GM12891 (cell line): ENCODE results near the gene CORO2B.

Source experiments
- DNase-seq: peaks from one replicate; pipeline ENCODE4 v3.0.0; 2011; ENCODE audit warnings: low spot score; ENCODE audit not compliant: insufficient read length
- FAIRE-seq: peaks from 2 replicates; lab custom pipeline; 2011; peaks lifted over from hg19 to GRCh38; lab: Jason Lieb, UNC
- PAX5 ChIP-seq: IDR thresholded peaks from 2 replicates; pipeline ENCODE4 v1.6.1; 2011; ENCODE audit warnings: low read length, moderate library complexity, mild to moderate bottlenecking; ENCODE audit not compliant: insufficient read depth, severe bottlenecking
- POLR2A ChIP-seq: IDR thresholded peaks from 2 replicates; pipeline ENCODE4 v1.6.1; 2011; ENCODE audit warnings: low read depth, low read length, control low read depth
- POLR2AphosphoS5 ChIP-seq: IDR thresholded peaks from 2 replicates; pipeline ENCODE4 v1.6.1; 2011; ENCODE audit warnings: low read depth, low read length, control low read depth
- POU2F2 ChIP-seq: IDR thresholded peaks from 2 replicates; pipeline ENCODE4 v1.6.1; 2011; ENCODE audit warnings: low read depth, mild to moderate bottlenecking, control low read depth, low read length, moderate library complexity
- SPI1 ChIP-seq: IDR thresholded peaks from 2 replicates; pipeline ENCODE4 v1.6.1; 2011; ENCODE audit warnings: low read depth, low read length, control low read depth
- TAF1 ChIP-seq: IDR thresholded peaks from 2 replicates; pipeline ENCODE4 v1.6.1; 2011; ENCODE audit warnings: low read depth, low read length, control low read depth

Gene CORO2B

DNA sequence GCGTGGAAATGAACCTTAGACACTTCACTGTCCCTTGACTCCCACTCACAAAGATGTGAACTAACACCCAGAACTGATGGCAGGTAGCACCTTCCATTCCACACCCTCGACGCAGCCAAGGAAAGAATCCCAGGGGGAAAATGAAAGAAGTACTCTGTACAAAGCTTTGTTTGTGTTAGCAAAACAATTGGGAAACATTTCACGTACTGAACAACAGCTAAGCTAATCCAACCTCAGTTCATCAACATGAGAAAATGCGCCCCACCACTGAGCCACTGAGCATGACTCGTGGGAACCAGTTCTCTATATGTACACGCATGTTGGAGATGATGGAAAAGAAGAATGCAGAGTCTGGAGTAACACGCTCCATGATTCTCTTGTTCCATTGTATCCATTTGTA lies 32.0 kb downstream of the CORO2B start:
- TF ChIP-seq TAF1 (no peak), PAX5 (no peak), POLR2AphosphoS5 (no peak), SPI1 (no peak), POU2F2 (no peak), POLR2A (no peak)
- no peak for DNase-seq
- no peak for FAIRE-seq

DNA sequence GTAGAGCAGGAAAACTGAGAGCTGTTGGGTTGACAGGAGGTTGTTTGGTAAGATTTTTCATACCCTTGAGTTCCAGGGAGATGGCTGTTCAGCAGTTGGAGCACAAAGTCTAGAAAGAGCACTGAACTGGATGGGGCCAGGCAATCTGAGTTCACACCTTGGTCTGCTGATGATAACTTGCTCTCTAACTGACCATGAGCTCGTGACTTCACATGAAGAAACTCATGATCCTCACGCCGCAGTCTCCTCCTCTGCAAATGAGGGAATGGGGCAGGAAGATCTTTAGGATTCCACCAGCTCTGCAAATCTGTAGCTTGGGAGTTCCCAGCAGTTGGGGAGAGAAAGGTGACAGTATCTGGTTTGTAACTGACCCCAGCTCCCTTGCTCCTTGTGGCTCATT lies 33.7 kb downstream of the CORO2B start:
- no peak for DNase-seq
- FAIRE-seq, result no peak
- no peak for TF ChIP-seq POU2F2
- TF ChIP-seq POLR2AphosphoS5, result no peak
- no peak for TF ChIP-seq TAF1
- no peak for TF ChIP-seq POLR2A
- no peak for TF ChIP-seq PAX5

DNA sequence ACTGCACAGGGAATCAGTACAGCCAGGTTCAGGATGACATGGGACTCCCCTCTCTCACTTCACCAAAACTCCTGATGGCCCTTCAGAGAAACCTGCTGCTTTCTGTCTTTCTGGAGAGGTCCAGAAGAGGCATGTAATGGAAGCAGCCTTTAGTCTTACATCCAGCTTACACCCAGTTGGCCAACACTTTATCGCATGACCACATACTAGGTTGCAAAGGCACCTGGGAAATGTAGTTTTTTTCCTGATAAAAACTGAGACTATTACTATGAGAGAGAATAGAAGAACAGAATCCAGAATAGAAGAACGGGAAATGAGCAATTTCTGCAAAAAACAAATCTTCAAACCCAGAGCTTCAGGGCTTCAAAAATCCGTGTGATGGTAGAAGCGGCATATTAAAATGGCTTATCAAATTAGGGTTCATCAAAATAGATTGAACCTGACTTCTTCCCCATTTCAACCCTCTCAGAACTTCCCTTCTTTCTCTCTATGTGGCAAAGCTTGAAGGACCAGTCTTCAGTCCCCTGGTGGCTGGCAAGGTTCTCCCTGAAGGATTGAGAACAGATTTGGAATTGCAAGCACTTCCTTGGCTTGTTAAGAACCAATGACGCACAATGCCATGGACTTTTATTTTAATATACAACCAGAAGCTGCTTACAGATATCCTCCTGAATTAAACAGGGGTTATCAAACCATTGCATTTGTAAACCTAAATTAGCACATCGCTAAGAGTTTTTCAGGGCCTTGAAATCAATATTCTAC lies 34.4 kb downstream of the CORO2B start:
- TF ChIP-seq SPI1, result no peak
- TF ChIP-seq POLR2AphosphoS5, result no peak
- no peak for TF ChIP-seq TAF1
- no peak for TF ChIP-seq PAX5
- no peak for TF ChIP-seq POU2F2
- TF ChIP-seq POLR2A, result no peak
- no peak for DNase-seq
- no peak for FAIRE-seq

DNA sequence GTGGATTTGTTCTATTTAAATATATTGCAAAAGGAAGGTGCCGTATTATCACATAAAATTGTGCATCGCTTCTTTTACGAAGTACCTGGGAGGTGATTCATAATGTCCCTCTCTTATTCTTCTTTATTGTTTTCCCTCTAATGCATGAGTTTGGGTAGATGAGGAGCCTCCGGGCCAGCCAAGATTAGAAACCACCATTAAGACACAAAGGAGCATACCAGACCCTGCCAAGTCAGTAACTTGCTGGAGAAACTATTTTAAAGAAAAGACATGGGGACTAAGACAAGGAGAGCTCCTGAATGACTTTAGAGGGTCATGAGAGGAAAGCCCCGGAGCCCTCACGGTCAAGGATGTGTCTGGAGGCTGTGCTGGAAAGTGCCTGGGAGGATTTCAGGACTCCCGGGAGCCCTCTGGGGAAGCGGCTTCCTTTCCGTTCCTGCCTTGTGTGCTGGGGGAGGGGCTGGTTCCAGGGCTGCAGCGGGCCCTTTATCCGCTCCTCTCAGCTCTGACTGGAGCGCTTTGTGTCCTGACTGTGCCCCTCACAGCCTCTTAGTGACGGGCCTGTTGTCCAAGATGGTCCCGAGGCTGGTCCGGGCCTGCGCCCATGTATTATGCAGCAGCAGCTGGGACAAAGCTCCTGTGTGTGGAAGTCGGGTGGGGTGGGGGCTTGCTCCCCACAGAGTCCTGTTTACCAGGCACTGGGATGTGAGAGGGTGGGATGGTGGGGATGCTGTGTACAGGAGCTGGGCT lies 35.7 kb downstream of the CORO2B start:
- DNase-seq (no peak), FAIRE-seq (no peak)
- TF ChIP-seq SPI1 (no peak), POLR2AphosphoS5 (no peak), PAX5 (no peak), TAF1 (no peak), POU2F2 (no peak)

DNA sequence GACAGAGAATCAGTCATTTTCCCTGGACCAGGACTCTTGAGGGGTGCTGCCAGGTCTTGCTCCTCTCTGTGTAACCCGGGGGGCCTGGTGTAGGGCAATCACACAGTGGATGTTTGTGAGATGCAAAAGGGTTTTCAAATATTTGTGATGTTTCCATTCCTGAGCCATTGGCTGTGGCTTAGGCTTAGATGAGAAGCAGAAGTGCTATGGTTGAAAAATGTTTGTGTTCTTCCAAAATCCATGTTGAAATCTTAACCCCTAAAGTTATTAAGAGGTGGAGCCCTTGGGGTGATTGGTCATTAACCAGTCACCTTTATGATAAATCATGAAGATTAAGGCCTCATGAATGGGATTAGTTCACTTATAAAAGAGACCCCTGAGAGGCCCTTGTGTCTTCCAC lies 36.5 kb downstream of the CORO2B start:
- no peak for DNase-seq
- no peak for FAIRE-seq
- TF ChIP-seq POLR2AphosphoS5 (no peak), PAX5 (no peak), POLR2A (no peak), POU2F2 (no peak), SPI1 (no peak)

DNA sequence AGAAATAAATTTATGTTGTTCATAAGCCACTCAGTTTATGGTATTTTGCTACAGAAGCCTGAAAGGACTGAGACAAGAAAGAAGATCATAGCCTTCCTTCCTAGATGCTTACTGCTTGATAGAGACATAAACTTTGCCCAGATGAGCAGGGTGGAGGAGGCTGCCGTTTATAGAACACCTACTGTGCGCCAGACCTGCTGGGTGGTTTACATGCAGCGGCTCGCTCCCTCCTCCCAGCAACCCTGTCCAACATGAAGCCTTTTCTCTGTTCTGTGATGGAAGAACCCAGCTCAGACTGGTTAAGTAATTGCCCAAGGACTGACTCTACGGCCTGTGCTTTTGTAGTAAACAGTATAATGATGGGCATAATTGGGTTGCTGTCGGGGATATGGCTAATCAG lies 37.0 kb downstream of the CORO2B start:
- TF ChIP-seq POLR2AphosphoS5 (no peak), SPI1 (no peak), PAX5 (no peak), POLR2A (no peak), TAF1 (no peak), POU2F2 (no peak)
- no peak for FAIRE-seq
- DNase-seq, result no peak

DNA sequence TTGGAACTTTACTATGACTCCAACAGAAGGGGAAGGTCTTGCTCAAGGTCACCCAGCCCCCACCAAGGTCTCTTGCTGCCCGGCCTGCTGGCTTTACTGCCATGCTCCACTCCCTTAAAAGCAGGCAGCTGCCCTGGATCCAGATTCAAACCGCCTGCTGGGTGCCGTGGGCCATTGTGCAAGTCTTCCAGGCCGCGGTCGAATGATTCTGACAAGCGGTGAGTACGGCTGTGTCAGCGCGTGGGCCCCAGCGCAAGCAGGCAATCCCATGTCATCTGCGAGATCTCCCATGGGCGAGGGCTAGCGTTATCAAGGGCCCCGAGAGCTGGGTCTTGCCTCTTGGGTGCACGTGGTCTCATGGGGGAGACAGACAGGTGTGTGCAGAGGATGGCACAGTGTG lies 37.6 kb downstream of the CORO2B start:
- DNase-seq (no peak), FAIRE-seq (no peak)
- TF ChIP-seq POU2F2 (no peak), PAX5 (no peak), POLR2AphosphoS5 (no peak), SPI1 (no peak), POLR2A (no peak), TAF1 (no peak)

DNA sequence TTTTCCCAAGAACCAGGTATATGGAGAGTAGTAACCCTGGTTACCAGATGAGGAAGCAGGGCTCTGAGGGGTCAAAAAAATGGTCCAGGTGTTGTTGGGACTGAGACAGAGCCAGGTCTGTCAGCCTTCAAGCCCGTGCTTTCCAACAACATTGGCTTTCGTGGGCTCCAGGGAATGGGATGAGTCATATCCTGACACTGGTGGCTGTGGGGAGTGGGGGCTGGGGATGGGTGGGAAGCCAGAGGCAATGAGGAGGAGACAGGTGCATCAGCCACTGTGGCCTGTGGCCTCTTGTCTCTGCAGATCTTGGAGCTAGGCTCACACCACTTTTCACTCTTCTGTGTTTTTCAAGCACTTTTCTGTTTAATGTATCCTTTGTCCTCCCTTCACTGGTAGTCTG lies 38.2 kb downstream of the CORO2B start:
- DNase-seq (no peak), FAIRE-seq (no peak)
- TF ChIP-seq POU2F2 (no peak), TAF1 (no peak), PAX5 (no peak), POLR2A (no peak), SPI1 (no peak), POLR2AphosphoS5 (no peak)

DNA sequence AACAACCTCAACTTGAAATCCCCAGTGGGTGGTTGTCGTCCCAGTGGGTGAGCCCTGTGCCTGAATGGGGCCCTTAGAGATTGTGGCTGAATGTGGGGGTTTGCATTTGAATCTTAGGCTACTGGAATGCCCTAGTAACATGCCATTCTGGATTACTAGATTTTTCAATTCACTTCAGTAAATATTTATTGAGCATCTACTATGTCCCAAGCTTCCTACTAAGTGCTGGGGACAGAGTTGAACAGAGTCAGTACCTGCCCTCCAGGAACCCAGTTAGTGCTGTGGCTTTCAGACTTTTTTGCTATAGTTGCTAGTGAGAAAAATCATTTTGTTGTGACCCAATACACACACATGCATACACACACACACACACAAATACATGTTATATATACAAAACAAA lies 39.0 kb downstream of the CORO2B start:
- FAIRE-seq, result no peak
- DNase-seq, result no peak
- TF ChIP-seq PAX5, result no peak
- TF ChIP-seq POLR2A, result no peak

DNA sequence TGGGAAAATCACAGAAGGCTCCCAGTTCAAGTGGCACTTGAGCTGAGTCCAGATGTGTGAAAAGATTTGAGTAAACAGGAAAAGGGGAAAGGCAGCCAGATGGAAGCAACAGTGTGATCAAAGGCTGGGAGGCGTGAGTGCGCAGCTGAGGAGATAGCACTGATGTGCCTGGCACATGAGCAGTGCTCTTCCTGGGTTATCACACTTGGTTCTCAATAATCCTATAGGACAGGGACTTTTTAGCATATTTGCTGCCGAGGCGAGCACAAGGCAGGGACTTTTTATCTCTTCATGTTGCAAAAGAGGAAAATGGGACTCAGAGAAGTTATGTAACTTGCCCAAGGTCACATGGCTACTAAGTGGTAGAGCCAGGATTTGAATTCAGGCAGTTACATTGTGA lies 39.6 kb downstream of the CORO2B start:
- FAIRE-seq, result no peak
- TF ChIP-seq PAX5 (no peak), SPI1 (no peak), TAF1 (no peak), POU2F2 (no peak), POLR2AphosphoS5 (no peak), POLR2A (no peak)
- no peak for DNase-seq
